NCI-H2196 treated with DMSO at 0.1 percent for 48 hours (cell line): Measurements from ENCODE around the gene RPL3.
"Not testable (repeated sequence)": the region's sequence is repeated elsewhere in the genome, so short reads cannot be mapped to it uniquely, and the experiment has no call there.

Experiments used
- DNase-seq: peaks from one replicate; lab custom pipeline; 2025; ENCODE audit not compliant: unreplicated experiment; lab: John Stamatoyannopoulos, UW

The RPL3 gene

GRCh38 chr22:39319284-39320022, at the start of gene RPL3:
Gene RPL3, minus strand, starts transcription at chr22:39319623. Its CDS starts 26 bp downstream, at chr22:39319597.
- peak; percentile 50 for DNase-seq

GRCh38 chr22:39369186-39369585, 49.8 kb upstream of the RPL3 start:
- no peak for DNase-seq

GRCh38 chr22:39368461-39368911, 49.1 kb upstream of the RPL3 start:
- no peak for DNase-seq

- DNase-seq: no peak
These were observed 47.6 kb upstream of the RPL3 start for GRCh38 chr22:39367035-39367434.

- no peak for DNase-seq
These were observed 46.0 kb upstream of the RPL3 start for GRCh38 chr22:39365492-39365780.

GRCh38 chr22:39364714-39365491, 45.5 kb upstream of the RPL3 start:
- DNase-seq: no peak

- DNase-seq: no peak
These were observed 44.5 kb upstream of the RPL3 start for GRCh38 chr22:39363751-39364515.

- no peak for DNase-seq
These were observed 43.5 kb upstream of the RPL3 start for GRCh38 chr22:39362932-39363331.

GRCh38 chr22:39362271-39362670, 42.8 kb upstream of the RPL3 start:
- no peak for DNase-seq

GRCh38 chr22:39361496-39361895, 42.1 kb upstream of the RPL3 start:
- no peak for DNase-seq

GRCh38 chr22:39360674-39361413, 41.4 kb upstream of the RPL3 start:
- no peak for DNase-seq

- DNase-seq: no peak
These were observed 40.8 kb upstream of the RPL3 start for GRCh38 chr22:39360242-39360641.

GRCh38 chr22:39359659-39360195, 40.3 kb upstream of the RPL3 start:
- DNase-seq: no peak

- DNase-seq: not testable (repeated sequence)
These were observed 38.8 kb upstream of the RPL3 start for GRCh38 chr22:39358197-39358596.

GRCh38 chr22:39357110-39358108, 38.0 kb upstream of the RPL3 start:
- not testable (repeated sequence) for DNase-seq

- no peak for DNase-seq
These were observed 37.0 kb upstream of the RPL3 start for GRCh38 chr22:39356464-39356863.

- not testable (repeated sequence) for DNase-seq
These were observed 36.4 kb upstream of the RPL3 start for GRCh38 chr22:39355805-39356204.

- no peak for DNase-seq
These were observed 35.7 kb upstream of the RPL3 start for GRCh38 chr22:39355080-39355479.

GRCh38 chr22:39353346-39353745, 33.9 kb upstream of the RPL3 start:
- no peak for DNase-seq
